ENCODE data around the gene MAEA. TPM values are rescaled to one million over a fixed set of nuclear protein-coding genes. Genes with fewer than 3 reads are reported as not detected.

MAEA gene
- total RNA-seq, 8 experiments from 2014 or later, result 28.5 to 80.7 (median 56.7) TPM

DNA sequence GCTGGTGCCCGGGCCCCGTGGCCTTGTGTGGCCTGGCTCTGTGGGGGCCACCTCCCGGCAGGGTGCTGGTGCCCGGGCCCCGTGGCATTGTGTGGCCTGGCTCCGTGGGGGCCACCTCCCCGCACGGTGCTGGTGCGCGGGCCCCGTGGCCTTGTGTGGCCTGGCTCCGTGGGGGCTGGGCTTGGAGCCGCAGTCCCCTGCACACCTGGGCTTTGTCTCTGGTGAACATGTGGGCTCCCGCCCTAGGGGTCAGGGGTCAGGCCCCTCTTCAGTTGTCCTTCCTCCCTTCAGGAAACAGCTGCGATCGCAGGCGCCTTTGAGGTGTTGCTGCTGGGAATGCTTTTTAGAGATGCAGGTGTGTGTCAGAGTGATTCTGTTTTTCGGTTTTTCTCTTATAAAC is 74.5 kb downstream of the MAEA start:
- H3K4me3 ChIP-seq, result no peak overlapping the region
- H3K4me1 ChIP-seq (replicated peaks in 1 of 2), result peaks cover 27 to 53% of the 10 kb centered on the region in 2 donors
- H3K27ac ChIP-seq, result no peak overlapping the region
- in situ Hi-C loops (cut with MboI; ENCODE audit: low pct_unique_long_range_greater_than_20kb in 2 of 9, low sequenced_read_pairs in 9 of 9, unreplicated experiment in 9 of 9), result loop anchor here in 4 of 9 experiments (25.0 kb wide), 2 partner anchors 273 to 373 kb away; no protein-coding TSS in a partner anchor
- no peak for ATAC-seq (replicated peaks in 6 of 8)
- WGBS, 10 experiments, result 76 to 100% methylated on average over 3 to 10 of the region's 18 CpGs; no CpG with 5 or more reads in 8 of the 10 experiments

DNA sequence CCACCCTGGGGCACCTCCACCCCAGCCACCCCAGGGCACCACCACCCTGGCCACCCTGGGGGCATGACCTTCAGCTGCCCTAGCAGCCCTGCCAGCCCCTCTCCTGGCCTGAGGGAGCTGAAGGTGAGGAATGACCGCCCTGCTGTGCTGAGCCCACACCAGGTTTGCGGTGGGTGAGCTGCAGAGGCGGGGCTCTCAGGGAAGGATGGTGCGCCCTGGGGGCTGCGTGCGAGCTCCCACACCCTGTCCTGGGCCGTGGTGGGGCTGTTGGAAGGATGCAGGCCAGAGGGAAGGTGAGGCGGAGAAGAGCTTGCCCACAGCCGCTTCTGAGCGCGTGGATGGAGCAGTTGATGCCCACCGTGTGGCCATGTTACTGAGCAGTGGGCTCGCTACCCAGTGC is 75.1 kb downstream of the MAEA start:
- Histone ChIP-seq H3K27ac (no peak overlapping the region), H3K4me3 (no peak overlapping the region), H3K4me1 (replicated peaks in 1 of 2) (peaks cover 32 to 53% of the 10 kb centered on the region in 2 donors)
- no peak for ATAC-seq (replicated peaks in 6 of 8)
- 87 to 100% (median 100%) methylated on average over 1 to 4 of the region's 13 CpGs; no CpG with 5 or more reads in 7 of the 10 experiments for WGBS, 10 experiments
- in situ Hi-C loops (cut with MboI; ENCODE audit: low pct_unique_long_range_greater_than_20kb in 2 of 9, low sequenced_read_pairs in 9 of 9, unreplicated experiment in 9 of 9), result loop anchor here in 4 of 9 experiments (25.0 kb wide), 2 partner anchors 273 to 373 kb away; no protein-coding TSS in a partner anchor

DNA sequence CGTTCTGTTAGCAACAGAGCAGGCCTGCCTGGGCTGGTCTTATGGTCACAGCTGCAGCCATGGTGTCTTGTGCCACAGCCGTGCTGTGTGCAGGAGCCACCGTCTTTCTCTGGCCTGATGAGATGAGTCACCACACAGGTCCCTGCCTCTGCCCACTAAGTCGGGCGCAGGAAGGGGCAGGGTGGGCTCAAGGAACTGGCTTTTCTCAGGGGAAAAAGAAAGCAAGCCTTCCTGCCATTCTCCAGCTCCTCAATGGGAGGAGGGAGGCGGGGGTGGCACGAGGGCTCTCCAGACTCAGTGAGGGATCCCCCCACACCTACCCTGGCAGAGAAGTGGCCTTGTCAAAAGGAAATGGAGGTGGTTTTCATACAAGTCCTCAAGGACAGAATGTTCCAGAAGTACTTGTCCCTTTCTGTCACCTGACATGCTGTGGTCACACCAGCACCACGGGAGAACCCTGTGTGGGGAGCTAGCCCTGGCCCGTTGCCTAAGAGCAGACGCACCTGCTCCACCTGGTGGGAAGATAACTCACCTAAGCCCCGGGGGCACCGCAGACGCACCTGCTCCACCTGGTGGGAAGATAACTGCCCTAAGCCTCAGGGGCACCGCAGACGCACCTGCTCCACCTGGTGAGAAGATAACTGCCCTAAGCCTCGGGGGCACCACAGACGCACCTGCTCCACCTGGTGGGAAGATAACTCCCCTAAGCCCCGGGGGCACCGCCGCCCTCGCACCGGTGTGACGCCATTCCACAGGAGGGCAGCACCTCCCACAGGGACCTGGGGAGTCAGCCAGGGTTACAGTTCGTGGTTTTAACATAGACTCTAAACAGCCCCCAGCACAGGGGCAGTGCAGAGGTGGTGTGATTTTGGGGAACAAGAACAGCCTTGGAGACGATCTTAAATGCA is 75.8 kb downstream of the MAEA start:
- WGBS, 10 experiments, result 40 to 100% (median 93%) methylated on average over 1 to 6 of the region's 25 CpGs; no CpG with 5 or more reads in 6 of the 10 experiments
- in situ Hi-C loops (cut with MboI; ENCODE audit: low pct_unique_long_range_greater_than_20kb in 2 of 9, low sequenced_read_pairs in 9 of 9, unreplicated experiment in 9 of 9), result loop anchor here in 4 of 9 experiments (25.0 kb wide), 2 partner anchors 272 to 372 kb away; no protein-coding TSS in a partner anchor
- Histone ChIP-seq H3K27ac (no peak overlapping the region), H3K4me1 (replicated peaks in 1 of 2) (peaks cover 31 to 52% of the 10 kb centered on the region in 2 donors), H3K4me3 (no peak overlapping the region)
- ATAC-seq (replicated peaks in 6 of 8), result no peak

DNA sequence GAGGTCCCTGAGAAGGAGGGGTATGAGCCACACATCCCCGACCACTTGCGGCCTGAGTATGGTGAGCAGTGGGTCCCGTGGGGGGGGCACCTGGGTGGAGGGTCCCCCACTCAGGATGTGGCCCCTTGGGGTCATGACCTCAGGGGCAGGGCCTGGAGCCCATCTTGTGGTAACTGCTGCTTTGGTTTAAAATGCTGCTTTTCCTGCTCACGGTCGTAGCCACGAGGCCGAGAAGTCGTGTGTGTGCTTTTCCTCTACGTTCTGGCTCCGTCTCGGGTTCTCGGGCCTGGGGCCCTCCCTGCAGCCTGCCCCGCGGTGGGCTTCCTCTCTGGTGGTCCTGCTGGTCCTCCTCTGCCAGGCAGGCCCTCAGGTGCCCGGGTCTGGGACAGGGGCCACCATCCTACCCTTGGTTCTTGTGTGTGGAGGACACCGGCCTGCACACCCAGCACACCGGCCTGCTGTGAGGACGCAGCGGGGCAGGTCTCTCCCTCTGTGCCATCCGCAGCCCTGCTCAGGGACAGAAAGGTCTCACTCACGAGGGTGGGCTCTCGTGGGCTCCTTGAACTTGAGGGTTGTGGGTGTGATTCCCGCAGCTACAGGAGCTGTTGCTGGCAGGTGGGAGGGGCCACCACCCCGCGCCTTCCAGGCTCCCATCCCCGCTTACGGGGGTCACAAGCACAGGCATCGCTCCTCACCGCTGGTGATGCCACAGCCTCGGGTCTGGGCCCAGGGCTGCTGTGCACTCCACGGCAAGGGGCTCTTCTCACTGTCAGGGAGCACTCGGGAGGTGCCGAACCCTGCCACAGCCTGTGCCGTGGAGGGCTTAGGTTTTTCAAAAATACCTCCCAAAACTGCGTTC is 76.9 kb downstream of the MAEA start:
- ATAC-seq (replicated peaks in 6 of 8), result no peak
- in situ Hi-C loops (cut with MboI; ENCODE audit: low pct_unique_long_range_greater_than_20kb in 2 of 9, low sequenced_read_pairs in 9 of 9, unreplicated experiment in 9 of 9), result loop anchor here in 4 of 9 experiments (25.0 kb wide), 2 partner anchors 271 to 371 kb away; no protein-coding TSS in a partner anchor

DNA sequence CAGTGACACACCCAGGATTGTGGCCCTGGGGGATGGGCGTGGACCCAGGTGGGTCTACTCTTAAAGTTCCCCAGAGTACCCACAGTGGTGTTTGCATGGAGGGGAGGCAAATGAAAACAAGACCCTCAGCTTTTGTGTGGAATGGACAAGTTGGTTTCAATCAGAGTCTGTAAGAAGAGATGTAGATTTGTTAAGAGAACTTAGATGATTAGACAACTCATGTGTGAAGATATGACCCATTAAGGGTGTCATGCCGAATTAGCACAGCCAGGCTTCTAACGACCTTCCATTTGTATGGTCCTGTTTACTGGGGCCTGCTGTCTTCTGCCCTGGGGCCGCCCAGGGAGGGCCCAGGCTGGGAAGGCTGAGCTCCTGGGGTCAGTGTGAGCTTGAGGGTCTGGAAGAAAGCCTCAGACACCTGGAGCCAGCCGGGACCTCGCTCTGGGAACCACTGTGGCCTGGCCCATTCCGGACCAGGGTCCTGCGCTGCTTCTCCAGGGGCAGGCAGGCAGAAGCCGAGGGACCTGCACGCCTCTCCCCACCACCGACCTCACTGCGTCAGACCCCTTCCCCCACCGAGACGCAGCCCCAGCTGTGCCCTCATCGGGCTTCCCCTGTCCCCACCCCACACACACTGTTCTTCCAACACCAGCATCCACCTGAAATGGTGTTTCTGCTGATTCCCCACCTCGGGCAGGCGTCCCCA is 77.7 kb downstream of the MAEA start:
- in situ Hi-C loops (cut with MboI; ENCODE audit: low pct_unique_long_range_greater_than_20kb in 2 of 9, low sequenced_read_pairs in 9 of 9, unreplicated experiment in 9 of 9), result loop anchor here in 4 of 9 experiments (25.0 kb wide), 2 partner anchors 270 to 370 kb away; no protein-coding TSS in a partner anchor
- 80 to 100% (median 100%) methylated on average over 1 of the region's 17 CpGs; no CpG with 5 or more reads in 4 of the 10 experiments for WGBS, 10 experiments
- H3K4me3 ChIP-seq, result no peak overlapping the region
- no peak for ATAC-seq (replicated peaks in 6 of 8)
- peaks cover 13 to 34% of the 10 kb centered on the region in 2 donors for H3K4me1 ChIP-seq (replicated peaks in 1 of 2)
- no peak overlapping the region for H3K27ac ChIP-seq

More for the DNA sequence above, 76.9 kb downstream of the MAEA start:
- peaks cover 21 to 42% of the 10 kb centered on the region in 2 donors for H3K4me1 ChIP-seq (replicated peaks in 1 of 2)
- 17 to 100% (median 92%) methylated on average over 1 to 12 of the region's 35 CpGs; no CpG with 5 or more reads in 3 of the 10 experiments for WGBS, 10 experiments
- H3K4me3 ChIP-seq, result no peak overlapping the region
- no peak overlapping the region for H3K27ac ChIP-seq

DNA sequence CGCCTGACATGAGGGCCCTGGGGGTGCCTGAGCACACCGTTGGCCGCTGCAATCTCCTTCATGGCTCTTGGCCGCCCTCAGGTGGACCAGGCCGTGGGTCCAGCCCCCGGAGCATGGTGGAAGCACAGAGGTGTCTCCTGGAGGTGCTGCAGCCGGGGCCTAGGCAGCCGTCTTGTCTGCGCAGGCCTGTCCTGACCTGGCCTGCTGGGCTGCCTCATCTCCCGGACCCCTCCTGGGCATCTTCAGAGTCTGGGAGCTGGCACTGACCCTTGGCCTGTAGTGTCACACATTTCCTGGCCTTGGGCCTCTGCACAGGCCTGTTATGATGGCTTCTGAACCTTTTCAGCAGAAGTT is 78.2 kb downstream of the MAEA start:
- 92% methylated on average over 4 of the region's 10 CpGs; no CpG with 5 or more reads in 9 of the 10 experiments for WGBS, 10 experiments
- in situ Hi-C loops (cut with MboI; ENCODE audit: low pct_unique_long_range_greater_than_20kb in 2 of 9, low sequenced_read_pairs in 9 of 9, unreplicated experiment in 9 of 9), result loop anchor here in 4 of 9 experiments (25.0 kb wide), 2 partner anchors 269 to 369 kb away; no protein-coding TSS in a partner anchor
- Histone ChIP-seq H3K4me1 (replicated peaks in 1 of 2) (peaks cover 12 to 29% of the 10 kb centered on the region in 2 donors), H3K4me3 (no peak overlapping the region), H3K27ac (no peak overlapping the region)
- ATAC-seq (replicated peaks in 6 of 8), result no peak

DNA sequence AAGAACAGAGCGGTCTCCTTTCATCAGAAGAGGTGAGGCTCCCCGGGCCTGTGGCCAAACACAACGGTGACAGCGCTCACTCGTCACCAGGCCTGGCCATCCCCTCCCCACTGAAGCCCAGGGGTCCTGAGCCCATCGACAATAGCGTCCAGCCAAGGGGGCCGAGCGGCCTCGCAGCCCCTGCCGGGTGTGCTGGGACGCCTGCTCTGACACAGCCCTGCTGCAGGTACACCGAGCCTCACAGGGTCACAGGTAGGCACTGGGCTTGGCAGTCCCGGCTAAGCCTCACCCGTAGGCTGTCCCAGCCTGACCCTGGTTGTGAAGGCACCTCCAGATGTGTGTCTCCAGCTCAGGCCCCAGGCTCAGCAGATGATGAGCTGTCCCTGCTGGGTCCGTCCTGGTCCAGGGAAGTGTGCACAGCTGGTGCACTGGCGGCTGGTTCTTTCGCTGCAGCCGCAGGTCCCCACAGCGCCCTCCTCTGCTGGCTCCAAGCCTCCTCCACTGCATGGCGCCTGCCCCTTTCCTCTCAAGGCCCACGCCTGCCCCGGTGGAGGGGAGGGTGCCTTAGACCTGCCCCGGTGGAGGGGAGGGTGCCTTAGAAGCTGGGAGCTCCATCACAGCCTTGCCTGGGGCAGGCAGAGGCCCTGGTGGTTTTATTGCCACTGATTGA is 78.9 kb downstream of the MAEA start:
- in situ Hi-C loops (cut with MboI; ENCODE audit: low pct_unique_long_range_greater_than_20kb in 2 of 9, low sequenced_read_pairs in 9 of 9, unreplicated experiment in 9 of 9), result loop anchor here in 4 of 9 experiments (25.0 kb wide), 2 partner anchors 269 to 369 kb away; no protein-coding TSS in a partner anchor
- H3K27ac ChIP-seq, result peak overlapping the region; percentile 6 to 57
- WGBS, 10 experiments, result 80 to 100% (median 97%) methylated on average over 2 to 6 of the region's 24 CpGs; no CpG with 5 or more reads in 7 of the 10 experiments
- H3K4me3 ChIP-seq, result no peak overlapping the region
- ATAC-seq (replicated peaks in 6 of 8), result peak in 7 of 8 experiments; percentile 25 to 67 (median 41)
- peaks cover 12 to 22% of the 10 kb centered on the region in 2 donors for H3K4me1 ChIP-seq (replicated peaks in 1 of 2)

DNA sequence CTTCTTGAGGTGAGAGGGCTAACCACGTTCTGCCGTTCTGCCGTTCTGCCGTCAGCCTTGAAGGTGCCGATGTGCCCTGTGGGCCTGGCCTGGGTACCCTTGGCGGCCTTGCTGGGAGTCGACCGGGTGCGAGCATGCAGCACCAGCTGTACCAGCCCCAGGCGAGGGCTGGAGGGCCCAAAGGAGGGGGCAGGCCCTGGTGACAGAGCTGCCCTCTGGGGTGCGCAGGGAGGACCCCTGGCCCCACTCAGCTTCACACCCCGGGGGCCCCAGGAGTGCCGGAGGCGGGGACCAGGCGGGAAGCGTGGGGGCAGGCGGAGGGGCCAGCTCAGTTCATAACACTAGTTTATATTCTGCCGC is 79.4 kb downstream of the MAEA start:
- WGBS, 10 experiments, result 100% methylated on average over 1 of the region's 18 CpGs; no CpG with 5 or more reads in 8 of the 10 experiments
- peak in 3 of 8 experiments; percentile 11 to 38 (median 21) for ATAC-seq (replicated peaks in 6 of 8)
- in situ Hi-C loops (cut with MboI; ENCODE audit: low pct_unique_long_range_greater_than_20kb in 2 of 9, low sequenced_read_pairs in 9 of 9, unreplicated experiment in 9 of 9), result loop anchor here in 4 of 9 experiments (25.0 kb wide), 2 partner anchors 268 to 368 kb away; no protein-coding TSS in a partner anchor
- H3K4me3 ChIP-seq, result no peak overlapping the region
- H3K4me1 ChIP-seq (replicated peaks in 1 of 2), result peaks cover 12 to 21% of the 10 kb centered on the region in 2 donors
- H3K27ac ChIP-seq, result peak overlapping the region; percentile 6 to 57

DNA sequence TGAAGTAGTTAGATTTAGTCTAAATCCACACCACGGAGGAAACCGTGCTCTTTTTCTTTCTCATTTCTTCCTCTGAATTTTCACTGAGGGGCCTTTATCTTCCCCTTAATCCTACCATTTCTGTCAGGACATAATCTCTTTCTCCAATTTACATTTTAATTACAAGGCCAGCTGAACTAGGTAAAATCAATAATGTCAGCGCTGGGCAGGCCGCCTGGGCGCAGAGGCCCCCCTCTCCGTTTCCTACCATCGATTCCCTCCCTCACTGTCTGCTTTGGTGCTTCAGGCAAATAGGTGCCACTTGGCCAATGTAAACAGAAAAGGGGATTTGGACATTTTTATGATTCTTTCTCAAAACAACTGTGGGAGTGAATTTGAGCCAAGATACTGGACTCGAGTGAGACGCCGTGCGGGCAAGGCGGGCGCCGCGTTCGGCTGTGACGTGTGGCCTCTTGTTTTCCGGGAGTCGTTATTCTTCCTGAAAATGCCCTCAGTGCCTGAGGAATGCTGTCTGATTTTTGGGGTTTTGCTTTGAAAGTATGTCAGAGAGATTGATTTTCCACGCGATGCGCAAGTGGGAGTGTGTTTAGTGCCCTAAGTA is 79.9 kb downstream of the MAEA start:
- WGBS, 10 experiments, result 69 to 100% (median 90%) methylated on average over 2 to 21 of the region's 22 CpGs; no CpG with 5 or more reads in 1 of the 10 experiments
- Histone ChIP-seq H3K4me3 (no peak overlapping the region), H3K27ac (peak overlapping the region in 1 of 2 donors; percentile 57), H3K4me1 (replicated peaks in 1 of 2) (peaks cover 12 to 21% of the 10 kb centered on the region in 2 donors)
- in situ Hi-C loops (cut with MboI; ENCODE audit: low pct_unique_long_range_greater_than_20kb in 2 of 9, low sequenced_read_pairs in 9 of 9, unreplicated experiment in 9 of 9), result loop anchor here in 4 of 9 experiments (25.0 kb wide), 2 partner anchors 268 to 368 kb away; no protein-coding TSS in a partner anchor
- ATAC-seq (replicated peaks in 6 of 8), result peak in 2 of 8 experiments; percentile 35 to 40

DNA sequence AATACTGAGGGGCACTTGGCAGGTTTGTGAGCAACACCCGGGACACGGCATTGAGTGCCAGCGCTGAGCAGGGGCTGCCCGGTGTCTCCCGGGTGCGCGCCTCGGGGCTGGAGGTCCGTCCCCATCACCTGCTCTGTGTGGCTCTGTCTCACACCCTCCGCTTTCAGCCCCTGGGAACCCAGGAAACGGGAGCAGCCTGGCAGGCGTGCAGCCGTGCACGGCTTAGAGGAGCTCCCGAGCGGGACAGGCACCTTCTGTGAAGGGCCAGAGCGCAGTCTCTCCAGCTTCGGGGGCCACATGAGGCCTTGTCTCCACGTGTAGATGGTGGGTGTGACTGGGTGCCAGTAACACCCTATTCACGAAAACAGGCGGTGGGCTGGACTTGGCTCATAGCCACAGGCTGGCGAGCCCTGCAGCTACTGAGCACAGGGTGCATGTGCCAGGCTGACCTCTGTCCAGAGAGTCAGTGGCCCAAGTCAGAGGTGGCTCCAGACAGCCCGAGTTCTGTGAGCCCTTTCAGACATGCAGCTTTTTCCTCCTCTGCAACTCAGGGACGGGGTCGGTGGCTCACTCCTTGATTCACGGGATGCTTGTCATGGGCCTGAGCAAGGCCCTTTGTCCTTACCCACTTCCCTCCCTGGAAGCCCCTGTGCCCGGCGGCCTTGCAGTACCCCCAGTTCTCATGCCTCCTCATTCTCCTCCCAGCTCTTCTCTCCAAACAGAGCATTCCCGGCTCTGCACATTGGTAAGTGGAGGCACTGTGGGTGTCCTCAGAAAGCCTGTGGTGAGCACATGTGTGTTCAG is 80.8 kb downstream of the MAEA start:
- in situ Hi-C loops (cut with MboI; ENCODE audit: low pct_unique_long_range_greater_than_20kb in 2 of 9, low sequenced_read_pairs in 9 of 9, unreplicated experiment in 9 of 9), result loop anchor here in 4 of 9 experiments (25.0 kb wide), 2 partner anchors 267 to 367 kb away; no protein-coding TSS in a partner anchor
- H3K27ac ChIP-seq, result no peak overlapping the region
- WGBS, 10 experiments, result 82 to 100% (median 90%) methylated on average over 1 to 6 of the region's 29 CpGs; no CpG with 5 or more reads in 3 of the 10 experiments
- H3K4me3 ChIP-seq, result no peak overlapping the region
- peaks cover 12 to 21% of the 10 kb centered on the region in 2 donors for H3K4me1 ChIP-seq (replicated peaks in 1 of 2)
- ATAC-seq (replicated peaks in 6 of 8), result peak in 1 of 8 experiments; percentile 26

Measured in motor neuron (in vitro differentiated cells).